CD8-positive, alpha-beta memory T cell (primary cell): ENCODE data around the gene VIL1. TPM values are rescaled to one million over a fixed set of nuclear protein-coding genes. Genes with fewer than 3 reads are reported as not detected.
A peak's percentile ranks its signal among the peaks of the same experiment; 100 is the strongest.

ENCODE experiments used
- CTCF ChIA-PET: fragments of 350-600 bp; sonication (Branson Sonifier 250); formaldehyde crosslinking; loops from one replicate; lab custom pipeline; 2021; ENCODE audit warnings: antibody characterized with exemption; lab: Charles Lee
- POLR2A ChIA-PET: fragments of 350-600 bp; sonication (Branson Sonifier 250); formaldehyde crosslinking; loops from one replicate; lab custom pipeline; 2021; ENCODE audit warnings: antibody characterized with exemption; lab: Charles Lee
- DNase-seq, 5 donors: peaks; one replicate each; pipeline versions ENCODE4 v3.0.0 to v3.0.0-alpha.2; 2020 to 2022; ENCODE audit warnings: mixed read lengths in 1 of 5
- H3K27ac ChIP-seq: one replicate; pipeline ENCODE4 v1.7.0; 2013; ENCODE audit warnings: low read depth, mild to moderate bottlenecking, low read length, moderate library complexity
- H3K27me3 ChIP-seq: 2 replicates; pipeline ENCODE4 v1.7.0; 2013; ENCODE audit warnings: low read length, mild to moderate bottlenecking; ENCODE audit not compliant: insufficient read depth, poor library complexity, severe bottlenecking
- H3K36me3 ChIP-seq: 2 replicates; pipeline ENCODE4 v1.7.0; 2013; ENCODE audit warnings: mild to moderate bottlenecking, low read length, moderate library complexity; ENCODE audit not compliant: insufficient read depth
- H3K4me1 ChIP-seq: 2 replicates; pipeline ENCODE4 v1.7.0; 2013; ENCODE audit warnings: mild to moderate bottlenecking, low read length, moderate library complexity; ENCODE audit not compliant: insufficient read depth
- H3K4me3 ChIP-seq: 2 replicates; pipeline ENCODE4 v1.7.0; 2013; ENCODE audit warnings: mild to moderate bottlenecking, low read length
- H3K9me3 ChIP-seq: 2 replicates; pipeline ENCODE4 v1.7.0; 2013; ENCODE audit warnings: mild to moderate bottlenecking, low read length
- H3K27ac Mint-ChIP-seq, 8 donors: one replicate each; pipeline ENCODE4 v1.8.0; 2020 to 2021; ENCODE audit warnings: mixed read lengths in 8 of 8, mild to moderate bottlenecking in 6 of 8, inconsistent platforms in 3 of 8, moderate library complexity in 3 of 8
- H3K27me3 Mint-ChIP-seq, 2 donors: one replicate each; pipeline ENCODE4 v1.8.0; 2020 to 2021; ENCODE audit warnings: mixed read lengths in 2 of 2, mild to moderate bottlenecking in 1 of 2, moderate library complexity in 1 of 2
- H3K36me3 Mint-ChIP-seq, 3 donors: one replicate each; pipeline ENCODE4 v1.8.0; 2020 to 2021; ENCODE audit warnings: mixed read lengths in 3 of 3, inconsistent platforms in 1 of 3, mild to moderate bottlenecking in 1 of 3
- H3K4me1 Mint-ChIP-seq, 3 donors: one replicate each; pipeline ENCODE4 v1.8.0; 2020 to 2021; ENCODE audit warnings: mixed read lengths in 3 of 3, inconsistent platforms in 1 of 3, mild to moderate bottlenecking in 1 of 3
- H3K4me3 Mint-ChIP-seq, 7 donors: one replicate each; pipeline ENCODE4 v1.8.0; 2020 to 2021; ENCODE audit warnings: mixed read lengths in 7 of 7, mild to moderate bottlenecking in 6 of 7, moderate library complexity in 4 of 7, inconsistent platforms in 2 of 7
- H3K9me3 Mint-ChIP-seq, 5 donors: one replicate each; pipeline ENCODE4 v1.8.0; 2020 to 2022; ENCODE audit warnings: mixed read lengths in 5 of 5, mild to moderate bottlenecking in 3 of 5, moderate library complexity in 2 of 5, inconsistent platforms in 1 of 5
- polyA plus RNA-seq: library from polyadenylated mRNA; unstranded; fragments of 300-500 nt; fragmentation: Illumina TruSeq; gene quantifications from one replicate; pipeline ENCODE4 v1.2.3, GENCODE V29; 2021
- total RNA-seq, 2 experiments: library from RNA; stranded (reverse); gene quantifications; one replicate each; pipeline ENCODE4 v1.2.3, GENCODE V29; 2021

Gene VIL1
- total and polyA plus RNA-seq, 3 experiments from 2014 or later: not detected

- Histone ChIP-seq H3K9me3 (no peaks in the 10 kb centered on the region), H3K4me1 (no peaks in the 10 kb centered on the region), H3K27ac (no peak within 1 kb of the TSS), H3K4me3 (no peak within 1 kb of the TSS), H3K27me3 (no peaks in the 10 kb centered on the region), H3K36me3 (no peaks in the 10 kb centered on the region)
- POLR2A ChIA-PET: no interaction called here
- Mint-ChIP-seq H3K9me3 (no peaks in the 10 kb centered on the region), H3K4me1 (peaks cover 0 to 6% (median 5%) of the 10 kb centered on the region in 3 donors), H3K4me3 (peak within 1 kb of the TSS in 1 of 7 donors; percentile 13), H3K27ac (peak within 1 kb of the TSS in 2 of 8 donors; percentile 43 to 90), H3K36me3 (no peaks in the 10 kb centered on the region), H3K27me3 (peaks cover 0 to 4% of the 10 kb centered on the region in 2 donors)
- CTCF ChIA-PET: interaction anchor here (0.8 kb wide), 1 partner anchor 11 kb away, joined by 3 read pairs; no protein-coding TSS in a partner anchor
- no peak for DNase-seq
Observed at GRCh38 chr2:218381916-218382366, 37.0 kb upstream of the VIL1 start, which contains the start of gene SLC11A1. Gene SLC11A1, plus strand, starts transcription at chr2:218382273. Its CDS starts 96 bp downstream, at chr2:218382369.

GRCh38 chr2:218382785-218383184, 36.1 kb upstream of the VIL1 start:
- Histone ChIP-seq H3K36me3 (no peaks in the 10 kb centered on the region), H3K27ac (no peak overlapping the region), H3K27me3 (no peaks in the 10 kb centered on the region), H3K4me3 (no peak overlapping the region), H3K9me3 (no peaks in the 10 kb centered on the region), H3K4me1 (no peaks in the 10 kb centered on the region)
- Mint-ChIP-seq H3K27ac (no peak overlapping the region), H3K27me3 (peaks cover 4 to 5% of the 10 kb centered on the region in 2 donors), H3K36me3 (no peaks in the 10 kb centered on the region), H3K9me3 (no peaks in the 10 kb centered on the region), H3K4me1 (peaks cover 4 to 11% (median 11%) of the 10 kb centered on the region in 3 donors), H3K4me3 (no peak overlapping the region)
- POLR2A ChIA-PET: no interaction called here
- CTCF ChIA-PET: interaction anchor here (0.8 to 1.4 kb wide), 2 partner anchors 12 to 13 kb away, joined by 3 read pairs; no protein-coding TSS in a partner anchor
- DNase-seq: no peak

GRCh38 chr2:218383892-218384519, 34.9 kb upstream of the VIL1 start:
- Histone ChIP-seq H3K27ac (no peak overlapping the region), H3K36me3 (no peaks in the 10 kb centered on the region), H3K4me1 (no peaks in the 10 kb centered on the region), H3K4me3 (no peak overlapping the region), H3K9me3 (no peaks in the 10 kb centered on the region), H3K27me3 (no peaks in the 10 kb centered on the region)
- DNase-seq: no peak
- no peak overlapping the region for H3K4me3 Mint-ChIP-seq
- H3K27ac Mint-ChIP-seq: peak overlapping the region in 1 of 8 donors; percentile 89
- ChIA-PET CTCF (interaction anchor here (0.7 to 1.7 kb wide), 3 partner anchors 12 to 82 kb away, joined by 3 to 5 read pairs (median 3); partner anchors contain the start of gene CATIP), POLR2A (no interaction called here)
- H3K36me3 Mint-ChIP-seq: no peaks in the 10 kb centered on the region
- peaks cover 4 to 11% (median 11%) of the 10 kb centered on the region in 3 donors for H3K4me1 Mint-ChIP-seq
- H3K9me3 Mint-ChIP-seq: no peaks in the 10 kb centered on the region
- H3K27me3 Mint-ChIP-seq: peaks cover 4 to 5% of the 10 kb centered on the region in 2 donors

GRCh38 chr2:218384975-218385374, 33.9 kb upstream of the VIL1 start:
- CTCF ChIA-PET: interaction anchor here (1.2 to 1.7 kb wide), 2 partner anchors 11 to 28 kb away, joined by 5 read pairs; partner anchors contain the start of gene CATIP
- peaks cover 4 to 5% of the 10 kb centered on the region in 2 donors for H3K27me3 Mint-ChIP-seq
- POLR2A ChIA-PET: no interaction called here

GRCh38 chr2:218386505-218387368, 32.2 kb upstream of the VIL1 start:
- H3K27ac Mint-ChIP-seq: peak overlapping the region in 2 of 8 donors; percentile 41 to 85
- POLR2A ChIA-PET: no interaction called here

More at GRCh38 chr2:218384975-218385374, 33.9 kb upstream of the VIL1 start:
- DNase-seq: no peak
- no peaks in the 10 kb centered on the region for H3K4me1 ChIP-seq
- H3K27ac Mint-ChIP-seq: no peak overlapping the region
- H3K4me1 Mint-ChIP-seq: peaks cover 4 to 11% (median 11%) of the 10 kb centered on the region in 3 donors
- no peaks in the 10 kb centered on the region for H3K36me3 ChIP-seq
- no peaks in the 10 kb centered on the region for H3K9me3 ChIP-seq
- H3K36me3 Mint-ChIP-seq: no peaks in the 10 kb centered on the region
- H3K27ac ChIP-seq: no peak overlapping the region
- H3K4me3 ChIP-seq: no peak overlapping the region
- H3K4me3 Mint-ChIP-seq: no peak overlapping the region
- H3K9me3 Mint-ChIP-seq: no peaks in the 10 kb centered on the region
- no peaks in the 10 kb centered on the region for H3K27me3 ChIP-seq

GRCh38 chr2:218387369-218388194, 31.3 kb upstream of the VIL1 start:
- no peaks in the 10 kb centered on the region for H3K27me3 ChIP-seq
- H3K27ac ChIP-seq: no peak overlapping the region
- ChIA-PET POLR2A (no interaction called here), CTCF (no interaction called here)
- peak overlapping the region in 1 of 7 donors; percentile 63 for H3K4me3 Mint-ChIP-seq
- peak in 1 of 5 donors; percentile 48 for DNase-seq
- no peaks in the 10 kb centered on the region for H3K9me3 Mint-ChIP-seq
- H3K36me3 ChIP-seq: no peaks in the 10 kb centered on the region
- no peaks in the 10 kb centered on the region for H3K9me3 ChIP-seq
- H3K27ac Mint-ChIP-seq: peak overlapping the region in 3 of 8 donors; percentile 12 to 85 (median 41)
- H3K4me3 ChIP-seq: no peak overlapping the region
- H3K4me1 Mint-ChIP-seq: peaks cover 4 to 6% (median 5%) of the 10 kb centered on the region in 3 donors
- H3K36me3 Mint-ChIP-seq: no peaks in the 10 kb centered on the region
- no peaks in the 10 kb centered on the region for H3K4me1 ChIP-seq
- peaks cover 2 to 5% of the 10 kb centered on the region in 2 donors for H3K27me3 Mint-ChIP-seq

More at GRCh38 chr2:218386505-218387368, 32.2 kb upstream of the VIL1 start:
- CTCF ChIA-PET: interaction anchor here (1.2 kb wide), 1 partner anchor 10 kb away, joined by 5 read pairs; no protein-coding TSS in a partner anchor
- Mint-ChIP-seq H3K36me3 (no peaks in the 10 kb centered on the region), H3K4me3 (peak overlapping the region in 1 of 7 donors; percentile 63), H3K4me1 (peaks cover 4 to 7% (median 7%) of the 10 kb centered on the region in 3 donors), H3K9me3 (no peaks in the 10 kb centered on the region), H3K27me3 (peaks cover 4 to 5% of the 10 kb centered on the region in 2 donors)
- H3K4me1 ChIP-seq: no peaks in the 10 kb centered on the region
- no peaks in the 10 kb centered on the region for H3K36me3 ChIP-seq
- H3K27ac ChIP-seq: no peak overlapping the region
- no peak for DNase-seq
- H3K27me3 ChIP-seq: no peaks in the 10 kb centered on the region
- no peaks in the 10 kb centered on the region for H3K9me3 ChIP-seq
- no peak overlapping the region for H3K4me3 ChIP-seq
